NCI-H82 (cell line): ENCODE measurements around the gene RAB19.

Experiments used
- DNase-seq: peaks from one replicate; lab custom pipeline; 2025; lab: John Stamatoyannopoulos, UW

The RAB19 gene

DNA sequence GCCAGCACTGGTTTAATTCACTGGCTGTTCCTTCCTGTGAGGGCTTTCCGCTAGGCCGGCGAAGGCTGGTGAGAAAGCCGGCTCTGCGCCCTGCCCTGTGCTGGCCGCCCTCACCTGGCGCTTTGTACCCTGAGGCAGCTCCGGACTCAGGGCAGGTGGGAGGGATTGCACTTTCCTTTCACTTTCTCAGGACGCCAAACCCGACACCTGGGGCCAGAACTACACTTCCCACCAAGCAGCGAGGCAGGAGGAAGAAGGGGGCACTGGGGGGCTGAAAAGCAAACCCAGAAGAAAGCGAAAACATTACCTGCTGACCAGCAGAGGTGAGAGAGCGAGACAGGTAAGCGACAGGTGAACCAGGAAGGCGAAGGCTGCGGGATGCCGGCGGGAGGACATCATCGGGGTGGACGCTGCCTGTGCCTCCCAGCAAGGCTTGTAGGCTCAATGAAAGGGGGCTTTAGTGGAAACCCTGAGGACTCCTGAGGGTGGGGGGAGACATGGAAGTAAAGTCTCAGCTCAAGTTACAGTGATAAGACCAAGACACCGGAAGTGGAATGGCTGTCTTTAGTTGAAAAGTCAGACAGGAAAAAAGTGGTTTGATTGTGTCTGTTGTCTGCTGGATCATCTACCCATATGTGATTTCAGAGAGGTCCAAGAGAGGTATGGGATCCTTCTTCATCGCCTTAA is at the start of gene RAB19:
TSS of gene RAB19 (plus strand) at position 181 of the 687 bp plus-strand sequence. CDS start 3,589 bp downstream, outside the sequence.
- no peak for DNase-seq

DNA sequence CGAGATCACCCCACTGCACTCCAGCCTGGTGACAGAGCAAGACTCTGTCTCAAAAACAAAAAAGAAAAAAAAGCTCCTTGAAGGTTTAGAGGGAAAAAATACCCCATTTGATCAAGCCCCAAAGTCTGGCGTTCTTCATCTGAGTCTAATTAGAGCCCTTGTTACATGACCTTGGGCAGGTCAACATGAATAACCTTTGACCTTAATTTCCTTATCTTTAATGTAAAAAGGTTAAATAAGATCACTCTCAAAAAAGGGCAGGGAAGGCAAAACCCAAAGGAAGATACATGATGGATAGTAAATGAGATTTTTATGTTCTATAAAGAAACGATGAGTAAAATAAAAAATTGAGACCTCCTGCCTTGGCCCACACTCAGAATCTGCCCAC is 45.8 kb upstream of the RAB19 start:
- no peak for DNase-seq

- DNase-seq: no peak
These were observed 45.3 kb upstream of the RAB19 start for GRCh38 chr7:140358412-140359051.

DNA sequence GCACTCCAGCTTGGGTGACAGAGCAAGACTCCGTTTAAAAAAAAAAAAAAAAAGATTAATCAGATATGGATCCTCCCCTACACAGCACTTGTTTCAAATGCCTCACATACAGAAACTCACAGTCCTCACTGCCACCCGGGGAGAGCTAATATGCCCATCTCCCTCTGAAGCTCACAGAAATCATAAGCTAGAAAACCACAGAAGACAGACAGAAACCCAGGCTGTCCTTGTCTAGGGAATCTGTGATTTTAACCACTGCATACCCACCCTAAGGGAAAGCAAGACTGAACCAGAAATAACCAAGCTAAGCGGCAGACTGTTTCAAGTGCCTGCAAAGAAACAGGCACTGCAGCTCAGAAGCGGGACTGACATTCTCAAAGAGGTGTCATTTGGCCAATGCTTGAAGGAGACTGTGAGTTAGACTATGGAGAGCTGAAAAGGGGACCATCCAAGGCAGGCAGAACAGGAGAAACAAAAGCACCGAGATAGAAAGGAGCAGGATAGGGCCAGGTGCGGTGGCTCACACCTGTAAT is 43.1 kb upstream of the RAB19 start:
- no peak for DNase-seq

GRCh38 chr7:140364819-140365218 is 39.0 kb upstream of the RAB19 start:
- DNase-seq: peak; percentile 46

- no peak for DNase-seq
These were observed 36.3 kb upstream of the RAB19 start for GRCh38 chr7:140367528-140367927.

DNA sequence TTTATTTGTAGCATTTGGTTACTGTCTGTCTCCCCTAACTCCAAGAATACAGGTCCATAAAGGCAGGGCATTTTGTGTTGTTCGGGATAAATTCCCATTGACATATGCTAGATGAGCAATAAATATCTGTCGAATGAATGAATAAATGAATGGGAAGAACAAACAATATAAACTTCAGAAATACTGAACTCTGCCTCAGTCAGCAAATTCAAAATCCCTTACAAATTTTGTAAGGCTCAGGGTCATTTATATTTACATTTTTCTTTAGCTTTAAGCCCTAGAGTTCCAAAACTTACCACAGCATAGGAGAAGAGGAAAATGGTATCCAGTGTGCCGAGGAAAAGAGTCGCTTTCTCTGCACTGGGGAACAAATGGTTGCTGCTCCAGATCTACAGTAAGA is 34.6 kb upstream of the RAB19 start:
- no peak for DNase-seq

- DNase-seq: no peak
These were observed 28.5 kb upstream of the RAB19 start for GRCh38 chr7:140375323-140375722.

GRCh38 chr7:140375892-140376730 is 27.7 kb upstream of the RAB19 start:
- no peak for DNase-seq

- no peak for DNase-seq
These were observed 19.7 kb upstream of the RAB19 start for GRCh38 chr7:140383954-140384713.

DNA sequence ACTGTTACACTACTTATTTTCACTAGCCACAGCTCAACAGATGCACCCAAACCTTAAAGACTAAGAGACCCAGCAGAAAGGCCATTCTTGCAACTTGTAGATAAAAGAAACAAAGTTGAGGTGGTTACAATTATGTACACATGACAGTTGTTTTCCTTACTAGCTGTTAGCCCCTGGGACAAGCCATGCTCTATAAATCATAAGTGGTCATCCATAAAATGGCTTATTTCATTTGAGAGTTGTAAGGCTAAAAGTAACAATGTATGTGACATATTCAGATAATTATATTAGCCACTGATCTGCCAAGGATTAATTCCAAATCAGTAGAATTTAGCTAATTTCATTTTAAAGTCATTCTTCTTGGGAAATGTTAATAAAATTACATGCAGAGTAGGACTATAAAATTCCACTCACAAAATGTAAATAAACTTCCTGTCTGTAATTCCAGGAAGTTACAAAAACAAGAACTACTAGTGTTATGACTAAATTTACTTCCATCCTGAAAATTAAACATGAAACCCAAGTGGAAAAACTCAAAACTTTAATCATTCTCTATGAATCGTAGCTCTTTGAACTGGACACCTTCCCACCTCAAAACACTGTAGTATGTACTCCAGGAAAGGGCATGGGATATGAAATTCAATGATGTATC is 18.8 kb upstream of the RAB19 start:
- no peak for DNase-seq

DNA sequence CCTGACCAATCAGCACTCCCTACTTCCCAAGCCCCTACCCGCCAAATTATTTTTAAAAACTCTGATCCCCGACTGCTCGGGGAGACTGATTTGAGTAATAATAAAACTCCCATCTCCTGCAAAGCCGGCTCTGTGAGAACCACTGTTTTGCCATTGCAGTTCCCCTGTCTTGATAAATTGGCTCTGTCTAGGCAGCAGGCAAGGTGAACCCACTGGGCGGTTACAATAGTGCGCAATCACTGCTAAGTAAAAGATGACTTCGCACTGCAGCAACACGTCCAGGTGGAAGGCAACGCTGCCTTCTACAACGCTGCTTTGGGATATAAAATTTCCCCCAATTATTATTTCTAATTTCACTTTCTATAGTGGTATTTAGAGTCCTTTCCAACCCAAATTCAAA is 14.4 kb upstream of the RAB19 start:
- DNase-seq: no peak

DNA sequence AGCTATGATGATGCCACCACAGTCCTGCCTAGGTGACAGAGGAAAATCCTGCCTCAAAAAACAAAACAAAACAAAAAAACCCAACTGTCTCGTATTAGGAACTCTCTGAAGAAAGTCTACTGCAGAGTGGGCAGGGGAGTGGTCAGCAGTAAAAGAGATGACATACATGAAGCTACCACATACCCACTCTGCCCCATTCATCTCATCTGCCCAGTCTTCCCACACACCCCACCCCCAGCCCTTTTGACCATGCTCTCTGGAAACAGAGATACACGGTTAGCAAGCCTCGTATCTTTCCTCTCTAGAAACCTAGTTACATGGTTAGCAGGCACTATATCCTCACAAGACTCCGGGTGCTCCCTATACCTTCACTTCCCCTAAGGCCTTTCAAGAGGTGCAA is 13.8 kb upstream of the RAB19 start:
- DNase-seq: no peak

GRCh38 chr7:140390466-140391190 is 13.2 kb upstream of the RAB19 start:
- DNase-seq: no peak

DNA sequence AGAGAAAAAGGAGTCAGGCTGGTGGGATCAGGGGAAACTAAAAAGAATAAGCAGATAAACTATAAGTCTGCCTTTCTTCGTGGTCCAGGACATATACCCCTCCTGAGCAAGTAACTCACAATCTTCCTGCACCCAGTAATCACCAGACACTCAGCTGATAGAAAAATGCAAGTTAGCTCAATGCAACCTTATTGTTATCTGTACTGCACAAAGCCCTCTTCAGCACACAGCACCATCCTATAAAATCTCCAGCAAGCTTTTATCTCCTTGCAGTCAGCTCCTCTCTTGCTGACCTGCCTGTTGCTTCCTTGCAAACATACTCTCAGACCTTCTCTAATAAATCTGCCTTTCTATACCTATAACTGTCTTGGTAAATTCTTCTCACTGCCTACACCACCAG is 12.2 kb upstream of the RAB19 start:
- no peak for DNase-seq

DNA sequence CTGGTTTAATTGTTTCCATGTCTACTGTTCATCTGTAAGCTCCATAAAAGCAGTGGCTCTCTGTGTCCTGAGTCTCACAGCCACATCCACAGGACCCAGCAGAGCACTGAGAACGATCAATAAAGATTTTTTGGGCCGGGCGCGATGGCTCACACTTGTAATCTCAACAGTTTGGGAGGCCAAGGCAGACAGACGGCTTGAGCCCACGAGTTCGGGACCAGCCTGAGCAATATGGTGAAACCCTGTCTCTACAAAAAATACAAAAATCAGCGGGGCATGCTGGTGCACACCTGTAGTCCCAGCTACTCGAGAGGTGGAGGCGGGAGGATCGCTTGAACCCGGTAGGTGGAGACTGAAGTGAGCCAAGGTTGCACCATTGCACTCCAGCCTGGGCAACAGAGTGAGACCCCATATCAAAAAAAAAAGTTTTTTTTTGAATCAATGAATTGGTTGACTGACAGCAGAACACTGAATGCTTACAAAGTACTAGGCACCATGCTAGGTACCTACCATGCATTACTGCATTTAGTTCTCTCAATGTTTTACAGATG is 10.0 kb upstream of the RAB19 start:
- DNase-seq: no peak

- peak; percentile 88 for DNase-seq
These were observed 5.8 kb upstream of the RAB19 start, which contains the start of gene SLC37A3 for GRCh38 chr7:140397784-140398750. Gene SLC37A3, minus strand, starts transcription at chr7:140398530. Its CDS starts 16,004 bp downstream, at chr7:140382526.

- no peak for DNase-seq
These were observed 5.0 kb upstream of the RAB19 start for GRCh38 chr7:140398821-140399220.

GRCh38 chr7:140400381-140400780 is 3.5 kb upstream of the RAB19 start:
- no peak for DNase-seq
